ENCODE measurements around the gene NEAT1. TPM values are rescaled to one million over a fixed set of nuclear protein-coding genes. Genes with fewer than 3 reads are reported as not detected.

The NEAT1 gene
- polyA plus RNA-seq, 2 donors, result 536 to 1,203 TPM

DNA sequence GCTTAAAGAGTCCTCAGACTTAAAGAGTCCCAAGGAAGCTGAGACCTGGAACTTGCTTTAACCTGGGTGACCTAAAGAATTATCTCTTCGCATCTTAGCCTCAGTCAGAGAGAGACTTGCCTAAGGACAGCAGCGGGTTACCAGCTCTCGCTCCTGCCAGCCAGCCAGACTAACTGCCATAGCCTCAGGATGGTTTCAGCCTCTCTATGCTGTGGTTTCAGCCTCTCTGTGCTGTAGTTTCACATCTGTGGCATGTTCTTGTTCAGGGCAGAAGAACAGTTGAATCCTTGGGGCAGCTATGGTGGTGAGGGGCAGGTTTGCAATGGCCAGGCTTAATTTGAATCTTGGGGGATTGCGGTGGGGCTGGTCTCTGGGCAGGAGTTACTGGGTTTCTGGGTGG, 33.9 kb upstream of the NEAT1 start:
- 77 to 88% methylated on average over 4 of the region's 4 CpGs for WGBS, 2 donors
- H3K4me1 ChIP-seq (ENCODE audit: control insufficient read depth in 2 of 2, insufficient read depth in 2 of 2, low read length in 1 of 2), result peaks cover 17 to 34% of the 10 kb centered on the region in 2 donors
- H3K9me3 ChIP-seq (ENCODE audit: control insufficient read depth in 2 of 2, insufficient read depth in 1 of 2, low read depth in 1 of 2, low read length in 1 of 2), result no peaks in the 10 kb centered on the region
- peak overlapping the region in 1 of 2 donors; percentile 44 for H3K27ac ChIP-seq (ENCODE audit: low read depth in 2 of 2, low read length in 1 of 2)
- H3K4me3 ChIP-seq (ENCODE audit: low read depth in 1 of 2, low read length in 2 of 2), result peak overlapping the region; percentile 32 to 84
- peaks cover 9 to 37% of the 10 kb centered on the region in 2 donors for H3K36me3 ChIP-seq (ENCODE audit: control insufficient read depth in 2 of 2, insufficient read depth in 2 of 2, low read length in 1 of 2)
- H3K27me3 ChIP-seq (ENCODE audit: control insufficient read depth in 1 of 2, insufficient read depth in 2 of 2, low read length in 2 of 2), result no peaks in the 10 kb centered on the region

DNA sequence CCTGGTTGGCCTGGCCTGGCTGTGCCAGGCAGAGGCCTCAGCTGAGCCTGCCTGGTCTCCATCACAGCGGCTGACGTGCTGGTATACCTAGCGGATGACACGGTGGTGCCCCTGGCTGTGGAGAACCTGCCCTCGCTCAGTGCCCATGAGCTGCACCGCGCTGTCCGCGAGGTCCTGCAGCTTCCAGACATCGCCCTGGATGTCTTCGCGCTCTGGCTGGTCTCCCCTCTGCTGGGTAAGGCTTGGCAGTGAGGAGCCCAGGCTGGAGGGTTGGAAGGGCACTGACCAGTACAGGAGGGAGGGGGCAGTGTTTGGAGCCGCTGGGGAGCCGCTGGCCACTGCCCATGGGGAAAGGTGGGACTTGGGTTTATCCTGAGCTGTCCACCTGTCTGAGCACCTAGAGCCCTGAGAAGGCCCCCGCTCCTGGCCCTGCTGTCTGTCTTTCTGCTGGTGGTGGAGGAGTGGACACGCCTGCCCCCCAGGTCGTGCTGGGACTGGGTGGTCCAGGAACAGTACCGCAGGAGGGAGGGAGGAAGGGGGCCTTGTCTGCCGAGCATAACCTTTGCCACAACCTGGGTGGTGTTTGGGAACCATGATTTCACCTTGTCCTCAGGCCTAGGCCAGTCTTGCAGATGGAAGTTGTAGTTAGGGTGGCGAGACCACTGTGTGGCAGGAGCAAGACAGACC, 33.2 kb upstream of the NEAT1 start:
- Histone ChIP-seq H3K27me3 (ENCODE audit: control insufficient read depth in 1 of 2, insufficient read depth in 2 of 2, low read length in 2 of 2) (no peaks in the 10 kb centered on the region), H3K36me3 (ENCODE audit: control insufficient read depth in 2 of 2, insufficient read depth in 2 of 2, low read length in 1 of 2) (peaks cover 9 to 44% of the 10 kb centered on the region in 2 donors), H3K4me1 (ENCODE audit: control insufficient read depth in 2 of 2, insufficient read depth in 2 of 2, low read length in 1 of 2) (peaks cover 17 to 32% of the 10 kb centered on the region in 2 donors), H3K9me3 (ENCODE audit: control insufficient read depth in 2 of 2, insufficient read depth in 1 of 2, low read depth in 1 of 2, low read length in 1 of 2) (no peaks in the 10 kb centered on the region), H3K4me3 (ENCODE audit: low read depth in 1 of 2, low read length in 2 of 2) (peak overlapping the region; percentile 32 to 84), H3K27ac (ENCODE audit: low read depth in 2 of 2, low read length in 1 of 2) (peak overlapping the region; percentile 49 to 58)
- 83 to 85% methylated on average over 19 to 20 of the region's 20 CpGs for WGBS, 2 donors

DNA sequence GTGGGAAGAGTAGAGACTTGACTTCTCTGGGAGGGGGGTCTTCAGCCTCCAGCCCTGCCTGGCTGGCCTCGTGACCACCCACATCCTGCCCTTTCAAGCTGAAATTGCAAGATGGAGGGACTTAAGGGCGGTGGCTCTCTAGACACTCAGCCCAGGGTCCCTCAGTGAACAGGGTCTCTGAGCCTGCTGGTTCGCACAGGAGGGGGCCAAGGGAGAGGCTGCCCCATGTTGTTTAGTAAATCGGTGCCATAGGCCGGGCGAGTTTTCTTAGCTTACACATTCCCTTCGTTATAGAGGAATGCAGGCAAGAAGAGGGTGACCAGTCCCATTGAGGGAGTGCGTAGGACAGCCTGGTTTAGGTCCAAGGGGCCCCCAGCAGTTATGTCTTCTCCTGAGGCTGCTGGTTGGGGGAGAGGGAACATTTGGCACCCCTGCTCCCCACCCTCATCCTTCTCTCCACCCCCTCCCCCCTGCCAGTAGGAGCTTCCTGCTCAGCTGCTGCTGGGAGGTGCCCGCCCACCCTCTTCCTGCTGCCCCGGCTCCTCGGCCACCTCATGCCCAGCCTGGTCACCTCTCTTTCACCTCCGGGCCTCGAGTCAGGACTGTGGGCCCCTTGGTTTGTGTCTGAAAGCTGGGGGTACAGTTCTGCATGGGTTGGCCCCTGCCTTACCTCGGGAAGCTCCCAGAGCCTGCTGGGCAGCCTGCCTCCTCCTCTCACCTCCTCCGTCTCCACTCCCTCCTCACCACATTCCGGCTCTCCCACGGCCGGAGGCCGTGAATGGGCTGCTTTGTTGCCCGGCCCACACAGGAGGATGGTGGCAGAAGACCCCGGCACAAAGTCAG, 32.3 kb upstream of the NEAT1 start:
- peak overlapping the region; percentile 49 to 58 for H3K27ac ChIP-seq (ENCODE audit: low read depth in 2 of 2, low read length in 1 of 2)
- H3K9me3 ChIP-seq (ENCODE audit: control insufficient read depth in 2 of 2, insufficient read depth in 1 of 2, low read depth in 1 of 2, low read length in 1 of 2), result no peaks in the 10 kb centered on the region
- H3K36me3 ChIP-seq (ENCODE audit: control insufficient read depth in 2 of 2, insufficient read depth in 2 of 2, low read length in 1 of 2), result peaks cover 9 to 47% of the 10 kb centered on the region in 2 donors
- H3K4me3 ChIP-seq (ENCODE audit: low read depth in 1 of 2, low read length in 2 of 2), result peak overlapping the region; percentile 33 to 35
- no peaks in the 10 kb centered on the region for H3K27me3 ChIP-seq (ENCODE audit: control insufficient read depth in 1 of 2, insufficient read depth in 2 of 2, low read length in 2 of 2)
- WGBS, 2 donors, result 44 to 52% methylated on average over 21 of the region's 21 CpGs
- peaks cover 17 to 29% of the 10 kb centered on the region in 2 donors for H3K4me1 ChIP-seq (ENCODE audit: control insufficient read depth in 2 of 2, insufficient read depth in 2 of 2, low read length in 1 of 2)

DNA sequence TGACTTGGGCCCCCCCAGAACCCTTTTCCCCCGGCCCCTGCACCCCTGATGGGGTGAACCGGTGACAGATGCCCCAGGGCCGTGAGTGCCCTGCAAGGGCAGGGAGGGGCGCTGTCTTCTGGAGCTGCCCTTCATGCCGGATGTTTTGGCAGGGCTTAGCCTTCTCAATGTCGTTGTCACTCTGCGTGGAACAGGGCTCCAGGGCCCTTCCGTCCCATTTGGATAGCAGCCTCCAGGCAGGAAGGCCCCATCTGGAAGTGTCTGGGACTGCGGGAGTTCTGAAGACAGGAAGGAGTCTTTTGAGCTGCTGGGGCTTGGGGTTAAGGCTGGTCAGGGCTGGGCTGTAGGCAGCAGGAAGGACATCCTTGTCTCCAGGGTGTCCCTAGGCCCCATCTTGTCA, 31.6 kb upstream of the NEAT1 start:
- H3K4me1 ChIP-seq (ENCODE audit: control insufficient read depth in 2 of 2, insufficient read depth in 2 of 2, low read length in 1 of 2), result peaks cover 17 to 28% of the 10 kb centered on the region in 2 donors
- no peaks in the 10 kb centered on the region for H3K27me3 ChIP-seq (ENCODE audit: control insufficient read depth in 1 of 2, insufficient read depth in 2 of 2, low read length in 2 of 2)
- peak overlapping the region; percentile 49 to 58 for H3K27ac ChIP-seq (ENCODE audit: low read depth in 2 of 2, low read length in 1 of 2)
- peak overlapping the region; percentile 33 to 35 for H3K4me3 ChIP-seq (ENCODE audit: low read depth in 1 of 2, low read length in 2 of 2)
- peaks cover 9 to 50% of the 10 kb centered on the region in 2 donors for H3K36me3 ChIP-seq (ENCODE audit: control insufficient read depth in 2 of 2, insufficient read depth in 2 of 2, low read length in 1 of 2)
- no peaks in the 10 kb centered on the region for H3K9me3 ChIP-seq (ENCODE audit: control insufficient read depth in 2 of 2, insufficient read depth in 1 of 2, low read depth in 1 of 2, low read length in 1 of 2)
- WGBS, 2 donors, result 40 to 45% methylated on average over 8 to 9 of the region's 9 CpGs

DNA sequence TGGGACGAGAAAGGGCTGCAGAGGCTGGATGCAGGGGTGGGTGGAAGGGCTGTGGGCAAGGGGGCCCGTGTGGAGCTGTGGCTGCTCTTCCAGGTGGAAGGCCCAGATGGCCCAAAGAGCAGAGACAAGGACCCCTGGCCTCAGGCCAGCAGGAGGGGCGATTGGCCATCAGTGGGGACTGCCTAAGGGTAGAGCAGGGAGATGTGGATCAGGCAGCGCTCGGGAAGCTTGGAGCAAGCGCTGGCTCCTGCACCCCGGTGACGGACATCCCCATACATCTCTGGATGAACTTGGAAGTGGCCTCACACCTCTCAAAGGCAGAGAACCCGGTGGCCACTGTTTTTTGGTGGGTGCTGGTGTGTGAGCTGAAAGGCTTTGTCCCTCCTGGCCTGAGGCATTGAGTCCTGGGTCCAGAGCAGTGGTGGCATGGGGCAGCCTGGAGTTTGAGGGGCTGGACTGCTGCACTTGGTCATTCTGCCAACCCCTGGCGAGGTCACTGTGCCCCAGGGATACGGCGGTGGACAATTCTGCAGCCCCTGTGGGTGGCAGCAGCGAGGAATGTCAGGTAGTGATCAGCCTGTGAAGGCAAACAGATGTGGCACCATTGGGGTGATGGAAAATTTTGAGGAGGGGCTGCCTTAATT, 30.3 kb upstream of the NEAT1 start:
- 84 to 85% methylated on average over 13 of the region's 13 CpGs for WGBS, 2 donors

DNA sequence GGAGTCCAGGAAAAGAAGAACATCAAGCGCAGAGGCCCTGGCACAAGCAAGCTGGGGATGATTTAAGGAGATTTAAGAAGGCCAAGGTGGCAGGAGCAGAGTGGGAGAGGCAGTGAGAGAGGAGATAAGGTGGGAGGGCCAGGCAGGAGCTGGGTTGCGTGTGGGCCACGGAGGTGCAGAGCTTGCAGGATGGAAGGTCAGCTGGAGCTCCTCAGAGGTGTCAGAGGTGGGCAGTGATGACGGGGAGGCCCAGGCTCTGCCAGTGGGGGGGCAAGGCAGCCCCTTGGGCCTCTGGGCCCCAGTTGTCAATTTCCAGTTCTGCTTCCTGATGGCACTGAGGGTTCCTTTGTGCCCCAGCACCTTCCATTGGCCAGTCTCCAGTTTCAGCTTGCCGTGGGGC, 29.7 kb upstream of the NEAT1 start:
- H3K4me1 ChIP-seq (ENCODE audit: control insufficient read depth in 2 of 2, insufficient read depth in 2 of 2, low read length in 1 of 2), result peaks cover 17 to 24% of the 10 kb centered on the region in 2 donors
- no peaks in the 10 kb centered on the region for H3K27me3 ChIP-seq (ENCODE audit: control insufficient read depth in 1 of 2, insufficient read depth in 2 of 2, low read length in 2 of 2)
- no peak overlapping the region for H3K27ac ChIP-seq (ENCODE audit: low read depth in 2 of 2, low read length in 1 of 2)
- H3K9me3 ChIP-seq (ENCODE audit: control insufficient read depth in 2 of 2, insufficient read depth in 1 of 2, low read depth in 1 of 2, low read length in 1 of 2), result no peaks in the 10 kb centered on the region
- WGBS, 2 donors, result 88 to 90% methylated on average over 5 of the region's 5 CpGs
- H3K36me3 ChIP-seq (ENCODE audit: control insufficient read depth in 2 of 2, insufficient read depth in 2 of 2, low read length in 1 of 2), result peaks cover 9 to 66% of the 10 kb centered on the region in 2 donors
- H3K4me3 ChIP-seq (ENCODE audit: low read depth in 1 of 2, low read length in 2 of 2), result no peak overlapping the region

More for the DNA sequence above, 30.3 kb upstream of the NEAT1 start:
- Histone ChIP-seq H3K27ac (ENCODE audit: low read depth in 2 of 2, low read length in 1 of 2) (no peak overlapping the region), H3K4me3 (ENCODE audit: low read depth in 1 of 2, low read length in 2 of 2) (no peak overlapping the region), H3K36me3 (ENCODE audit: control insufficient read depth in 2 of 2, insufficient read depth in 2 of 2, low read length in 1 of 2) (peaks cover 9 to 63% of the 10 kb centered on the region in 2 donors), H3K9me3 (ENCODE audit: control insufficient read depth in 2 of 2, insufficient read depth in 1 of 2, low read depth in 1 of 2, low read length in 1 of 2) (no peaks in the 10 kb centered on the region), H3K4me1 (ENCODE audit: control insufficient read depth in 2 of 2, insufficient read depth in 2 of 2, low read length in 1 of 2) (peaks cover 17 to 26% of the 10 kb centered on the region in 2 donors), H3K27me3 (ENCODE audit: control insufficient read depth in 1 of 2, insufficient read depth in 2 of 2, low read length in 2 of 2) (no peaks in the 10 kb centered on the region)

DNA sequence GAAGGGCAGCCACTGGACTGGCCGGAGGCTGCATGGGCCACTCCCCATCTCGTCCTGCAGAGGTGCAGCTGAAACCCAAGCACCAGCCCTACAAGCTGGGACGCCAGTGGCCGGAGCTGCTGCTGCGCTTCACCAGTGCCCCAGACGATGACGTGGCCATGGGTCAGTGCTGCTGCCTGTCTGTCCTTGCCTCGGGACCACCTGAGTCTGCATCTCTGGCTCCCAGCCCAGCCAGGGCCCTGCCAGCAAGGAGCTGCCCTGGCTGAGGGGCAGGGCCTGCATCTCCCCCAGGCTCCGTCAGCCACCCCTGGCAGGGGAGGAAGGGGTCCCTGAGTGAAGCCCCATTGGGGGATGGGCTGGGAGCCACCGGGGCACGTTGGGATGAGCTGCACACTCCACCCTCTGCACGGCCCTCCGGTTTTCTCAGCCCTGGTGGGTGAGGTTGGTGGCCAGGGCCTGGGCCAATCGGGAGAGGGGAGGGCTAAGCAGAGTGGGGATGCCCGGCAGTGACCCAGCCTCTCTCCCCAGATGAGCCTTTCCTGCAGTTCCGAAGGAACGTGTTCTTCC, 29.0 kb upstream of the NEAT1 start:
- H3K27me3 ChIP-seq (ENCODE audit: control insufficient read depth in 1 of 2, insufficient read depth in 2 of 2, low read length in 2 of 2), result no peaks in the 10 kb centered on the region
- H3K4me1 ChIP-seq (ENCODE audit: control insufficient read depth in 2 of 2, insufficient read depth in 2 of 2, low read length in 1 of 2), result peaks cover 17 to 22% of the 10 kb centered on the region in 2 donors
- no peak overlapping the region for H3K27ac ChIP-seq (ENCODE audit: low read depth in 2 of 2, low read length in 1 of 2)
- 88% methylated on average over 17 of the region's 17 CpGs for WGBS, 2 donors
- no peak overlapping the region for H3K4me3 ChIP-seq (ENCODE audit: low read depth in 1 of 2, low read length in 2 of 2)
- no peaks in the 10 kb centered on the region for H3K9me3 ChIP-seq (ENCODE audit: control insufficient read depth in 2 of 2, insufficient read depth in 1 of 2, low read depth in 1 of 2, low read length in 1 of 2)
- H3K36me3 ChIP-seq (ENCODE audit: control insufficient read depth in 2 of 2, insufficient read depth in 2 of 2, low read length in 1 of 2), result peaks cover 13 to 71% of the 10 kb centered on the region in 2 donors

DNA sequence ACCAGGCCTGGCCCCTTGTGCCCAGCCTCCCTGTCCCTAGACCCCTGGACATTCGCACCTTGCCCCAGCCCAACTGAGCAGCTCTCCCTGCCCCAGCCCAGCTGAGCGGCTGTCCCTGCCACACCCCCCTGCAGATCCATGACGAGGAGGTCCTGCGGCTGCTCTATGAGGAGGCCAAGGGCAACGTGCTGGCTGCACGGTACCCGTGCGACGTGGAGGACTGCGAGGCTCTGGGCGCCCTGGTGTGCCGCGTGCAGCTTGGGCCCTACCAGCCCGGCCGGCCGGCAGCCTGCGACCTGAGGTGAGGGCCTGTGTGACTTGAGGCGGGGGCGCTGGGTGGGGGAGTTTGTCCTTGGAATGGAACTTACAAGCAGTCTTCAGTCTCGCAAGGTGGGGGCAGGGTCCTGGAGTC, 28.5 kb upstream of the NEAT1 start:
- Histone ChIP-seq H3K9me3 (ENCODE audit: control insufficient read depth in 2 of 2, insufficient read depth in 1 of 2, low read depth in 1 of 2, low read length in 1 of 2) (no peaks in the 10 kb centered on the region), H3K27me3 (ENCODE audit: control insufficient read depth in 1 of 2, insufficient read depth in 2 of 2, low read length in 2 of 2) (no peaks in the 10 kb centered on the region), H3K4me3 (ENCODE audit: low read depth in 1 of 2, low read length in 2 of 2) (no peak overlapping the region), H3K27ac (ENCODE audit: low read depth in 2 of 2, low read length in 1 of 2) (no peak overlapping the region), H3K4me1 (ENCODE audit: control insufficient read depth in 2 of 2, insufficient read depth in 2 of 2, low read length in 1 of 2) (peaks cover 15 to 16% of the 10 kb centered on the region in 2 donors), H3K36me3 (ENCODE audit: control insufficient read depth in 2 of 2, insufficient read depth in 2 of 2, low read length in 1 of 2) (peaks cover 14 to 72% of the 10 kb centered on the region in 2 donors)
- 95 to 96% methylated on average over 20 of the region's 20 CpGs for WGBS, 2 donors

DNA sequence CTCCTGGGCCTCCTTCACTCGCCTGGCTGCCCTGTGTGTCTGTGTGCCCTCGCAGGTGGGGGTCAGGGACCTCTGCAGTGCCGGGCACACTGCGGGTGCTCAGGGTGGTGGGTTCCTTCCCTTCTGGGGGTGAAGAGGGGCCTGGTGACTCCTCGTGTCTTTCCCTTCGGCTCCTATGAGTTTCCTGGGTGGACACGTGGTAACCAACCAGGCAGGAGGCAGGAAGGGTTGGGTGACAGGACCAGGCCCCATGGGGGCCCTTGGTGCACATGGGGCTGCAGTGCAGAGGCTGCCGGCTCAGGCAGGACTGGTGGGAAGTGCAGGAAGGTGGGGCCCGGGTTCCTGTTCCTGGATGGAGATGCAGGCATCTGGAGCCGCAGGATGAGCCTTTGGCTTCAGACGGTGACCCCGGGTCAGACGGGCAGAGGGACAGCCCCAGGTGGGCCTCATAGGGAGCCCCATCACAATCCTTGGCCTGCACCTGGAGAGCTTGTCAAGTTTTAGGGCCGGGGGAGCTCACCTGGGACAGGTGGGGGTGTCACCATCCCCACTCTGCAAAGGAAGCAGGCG, 26.6 kb upstream of the NEAT1 start:
- 88 to 90% methylated on average over 15 of the region's 15 CpGs for WGBS, 2 donors
- peaks cover 24 to 72% of the 10 kb centered on the region in 2 donors for H3K36me3 ChIP-seq (ENCODE audit: control insufficient read depth in 2 of 2, insufficient read depth in 2 of 2, low read length in 1 of 2)

More for the DNA sequence above, 26.6 kb upstream of the NEAT1 start:
- no peak overlapping the region for H3K4me3 ChIP-seq (ENCODE audit: low read depth in 1 of 2, low read length in 2 of 2)
- no peaks in the 10 kb centered on the region for H3K27me3 ChIP-seq (ENCODE audit: control insufficient read depth in 1 of 2, insufficient read depth in 2 of 2, low read length in 2 of 2)
- H3K27ac ChIP-seq (ENCODE audit: low read depth in 2 of 2, low read length in 1 of 2), result no peak overlapping the region
- peaks cover 0 to under 1% of the 10 kb centered on the region in 2 donors for H3K4me1 ChIP-seq (ENCODE audit: control insufficient read depth in 2 of 2, insufficient read depth in 2 of 2, low read length in 1 of 2)
- H3K9me3 ChIP-seq (ENCODE audit: control insufficient read depth in 2 of 2, insufficient read depth in 1 of 2, low read depth in 1 of 2, low read length in 1 of 2), result no peaks in the 10 kb centered on the region

Data from esophagus (tissue), 2 donors.